NCI-H1417 treated with DMSO at 0.1 percent for 48 hours (cell line): Measurements from ENCODE around the gene PDE7B.
"Not testable (repeated sequence)": the region's sequence is repeated elsewhere in the genome, so short reads cannot be mapped to it uniquely, and the experiment has no call there.

Experiments used
- DNase-seq: peaks from one replicate; lab custom pipeline; 2025; lab: John Stamatoyannopoulos, UW

Gene PDE7B

GRCh38 chr6:136186363-136186762, 334.9 kb downstream of the PDE7B start:
- no peak for DNase-seq

- DNase-seq = no peak
Measured at GRCh38 chr6:136188486-136188885, 337.0 kb downstream of the PDE7B start.

- DNase-seq = no peak
Measured at GRCh38 chr6:136189104-136189503, 337.6 kb downstream of the PDE7B start.

GRCh38 chr6:136191606-136192312, 340.3 kb downstream of the PDE7B start:
- DNase-seq = no peak

GRCh38 chr6:136192902-136193301, 341.4 kb downstream of the PDE7B start:
- DNase-seq = no peak

- no peak for DNase-seq
Measured at GRCh38 chr6:136201732-136202131, 350.2 kb downstream of the PDE7B start.

GRCh38 chr6:136208783-136209182, 357.3 kb downstream of the PDE7B start:
- DNase-seq = no peak

GRCh38 chr6:136209496-136209895, 358.0 kb downstream of the PDE7B start:
- DNase-seq = no peak

GRCh38 chr6:136210398-136211165, 359.1 kb downstream of the PDE7B start:
- DNase-seq = no peak

GRCh38 chr6:136212608-136213007, 361.1 kb downstream of the PDE7B start:
- no peak for DNase-seq

GRCh38 chr6:136213012-136213539, 361.6 kb downstream of the PDE7B start:
- no peak for DNase-seq

GRCh38 chr6:136213853-136214252, 362.4 kb downstream of the PDE7B start:
- no peak for DNase-seq

GRCh38 chr6:136216503-136217401, 365.3 kb downstream of the PDE7B start:
- DNase-seq = no peak

GRCh38 chr6:136224974-136225373, 373.5 kb downstream of the PDE7B start:
- DNase-seq = not testable (repeated sequence)

- DNase-seq = no peak
Measured at GRCh38 chr6:136225496-136225895, 374.0 kb downstream of the PDE7B start.

- peak; percentile 46 for DNase-seq
Measured at GRCh38 chr6:136226027-136226673, 374.6 kb downstream of the PDE7B start.

GRCh38 chr6:136226674-136227377, 375.3 kb downstream of the PDE7B start:
- DNase-seq = no peak

- no peak for DNase-seq
Measured at GRCh38 chr6:136228814-136229213, 377.3 kb downstream of the PDE7B start.

GRCh38 chr6:136230219-136230853, 378.8 kb downstream of the PDE7B start:
- no peak for DNase-seq

GRCh38 chr6:136232701-136233100, 381.2 kb downstream of the PDE7B start:
- DNase-seq = no peak

GRCh38 chr6:136235233-136235564, 383.7 kb downstream of the PDE7B start:
- no peak for DNase-seq
